GM21360 (cell line): ENCODE results near the gene GPX6.
"Not testable (repeated sequence)": the region's sequence is repeated elsewhere in the genome, so short reads cannot be mapped to it uniquely, and the experiment has no call there.

Experiments used
- ATAC-seq: cut with Tn5 transposase; IDR thresholded peaks from one replicate; pipeline ENCODE4 v1.9.1; 2021; ENCODE audit warnings: mild to moderate bottlenecking, moderate library complexity; ENCODE audit not compliant: unreplicated experiment

The GPX6 gene, protein sequence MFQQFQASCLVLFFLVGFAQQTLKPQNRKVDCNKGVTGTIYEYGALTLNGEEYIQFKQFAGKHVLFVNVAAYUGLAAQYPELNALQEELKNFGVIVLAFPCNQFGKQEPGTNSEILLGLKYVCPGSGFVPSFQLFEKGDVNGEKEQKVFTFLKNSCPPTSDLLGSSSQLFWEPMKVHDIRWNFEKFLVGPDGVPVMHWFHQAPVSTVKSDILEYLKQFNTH

DNA sequence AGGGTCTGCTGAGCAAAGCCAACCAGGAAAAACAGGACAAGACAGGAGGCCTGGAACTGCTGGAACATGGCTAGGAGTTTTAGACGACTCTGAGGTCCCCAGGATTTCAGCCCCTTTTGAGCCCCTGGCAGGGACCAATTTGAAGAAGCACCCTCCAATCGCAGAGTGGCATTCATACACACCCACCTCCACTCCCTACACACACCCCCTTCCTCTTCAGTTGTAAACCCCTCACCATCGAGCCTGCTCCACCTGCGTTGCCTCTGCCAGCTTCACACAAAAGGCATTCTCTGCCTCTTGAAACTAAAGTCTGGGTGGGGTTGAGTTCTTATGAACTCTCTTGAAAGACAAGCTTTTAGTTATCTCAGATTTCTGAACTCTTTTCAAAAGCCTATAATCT, at the start of gene GPX6:
GPX6 (minus strand) TSS at position 118 of the 400 bp plus-strand sequence; CDS start at position 68, 50 bp downstream.
- no peak for ATAC-seq

DNA sequence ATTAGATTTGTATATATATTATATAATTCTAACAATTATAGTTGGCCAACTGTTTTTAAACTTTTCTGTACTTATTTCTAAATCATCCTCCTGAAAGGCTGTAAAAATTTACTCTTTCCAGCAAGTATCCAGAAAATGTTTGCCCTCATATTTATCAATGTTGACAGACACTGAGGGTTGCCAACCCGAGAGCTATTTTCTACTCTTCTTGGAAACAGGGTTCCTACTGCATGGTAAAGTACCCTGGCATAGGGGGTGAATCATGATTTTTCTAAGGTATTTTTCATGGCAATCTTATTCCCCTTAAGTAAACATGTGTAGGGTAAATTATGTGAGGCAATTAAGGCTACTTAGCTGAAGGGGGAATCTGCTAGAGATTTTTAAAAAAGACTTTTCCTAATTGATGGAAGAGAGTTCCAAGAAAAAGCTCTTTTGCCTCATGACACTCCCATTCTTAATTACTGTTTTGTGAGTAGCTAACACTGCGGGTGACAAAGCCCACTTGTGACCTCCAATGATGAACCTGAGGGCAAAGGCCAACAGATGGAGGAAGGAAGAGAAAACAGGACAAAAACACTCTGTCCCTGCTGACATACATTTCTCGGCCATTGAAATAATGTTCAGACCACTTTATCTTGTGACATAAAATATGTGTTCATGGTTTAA, 48.0 kb upstream of the GPX6 start:
- ATAC-seq: no peak

DNA sequence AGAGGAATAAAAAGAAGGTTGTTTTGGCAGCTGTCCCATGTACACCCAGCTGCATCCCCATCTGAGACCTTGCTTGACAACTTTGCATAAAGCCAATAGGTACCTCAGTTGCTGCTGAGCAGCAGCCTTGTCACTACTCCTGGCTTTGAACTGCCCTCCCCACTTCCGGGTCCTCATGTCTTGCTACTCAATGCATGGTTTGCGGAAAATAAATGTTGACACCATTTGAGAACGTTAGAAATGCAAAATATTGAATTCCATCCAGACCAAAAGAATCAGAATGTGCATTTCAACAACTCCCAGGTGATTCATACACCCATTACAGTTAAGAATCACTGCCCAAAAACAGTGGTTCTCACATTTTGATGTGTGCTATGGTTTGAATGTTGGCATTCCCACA, 43.0 kb upstream of the GPX6 start:
- ATAC-seq: no peak

DNA sequence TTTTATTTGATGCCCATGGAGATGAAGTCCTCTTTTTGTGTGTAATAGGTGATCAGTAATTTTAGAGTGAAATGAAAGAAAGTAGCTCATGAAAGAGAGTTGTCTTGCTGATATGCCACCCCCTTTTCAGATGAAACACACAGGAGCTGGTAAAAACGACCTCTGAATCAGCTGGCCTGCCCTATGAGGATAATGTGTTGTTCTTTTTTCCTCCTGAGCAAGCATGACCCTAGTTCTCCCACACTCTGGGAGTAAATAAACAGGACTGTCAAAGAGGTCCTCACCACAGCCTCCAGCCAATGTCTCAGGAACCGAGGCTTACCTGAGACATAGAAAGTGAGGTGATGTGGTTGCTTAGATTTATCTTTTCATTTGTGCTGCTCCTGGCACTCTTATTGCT, 39.5 kb upstream of the GPX6 start:
- no peak for ATAC-seq

DNA sequence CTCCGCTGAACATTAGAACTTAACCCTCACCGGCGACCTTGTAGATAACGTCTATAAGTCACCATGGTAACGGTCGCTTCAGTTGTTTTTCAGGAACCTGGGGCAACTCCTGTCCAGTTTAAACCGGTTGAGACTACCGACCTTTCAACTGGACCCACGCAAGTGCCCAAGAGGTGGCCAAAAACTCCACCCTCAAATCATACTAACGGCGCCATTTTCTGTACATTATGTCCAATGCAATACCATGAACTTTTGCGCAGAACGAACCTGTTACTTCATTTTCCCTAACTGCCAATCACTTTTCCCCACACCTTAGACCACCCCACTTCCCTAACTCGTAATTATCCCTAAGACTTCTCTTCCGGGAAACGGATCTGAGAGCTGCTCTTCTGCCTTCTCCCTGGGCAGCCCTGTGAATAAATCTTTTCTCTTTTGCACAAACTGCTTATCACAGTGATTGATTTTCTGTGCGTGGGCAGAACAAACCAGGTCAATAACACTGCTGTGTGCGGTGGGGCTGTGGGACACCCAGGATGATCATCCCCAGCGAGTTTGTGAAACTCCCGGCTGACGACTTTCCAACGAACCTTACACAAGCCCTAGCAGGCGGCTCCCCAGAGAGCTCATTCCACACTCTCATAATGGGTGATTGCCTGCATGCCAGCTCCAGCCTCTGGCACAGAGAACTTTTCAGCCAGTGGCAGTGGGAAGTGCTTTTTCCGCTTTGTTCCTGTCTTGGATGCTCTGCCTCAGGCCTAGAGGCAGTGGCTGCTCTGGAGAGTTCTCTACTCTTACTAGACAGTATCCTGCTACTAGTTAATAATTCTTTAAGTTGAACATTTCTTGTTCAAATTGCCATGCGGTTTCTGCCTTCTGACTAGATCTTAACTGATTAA, 38.6 kb upstream of the GPX6 start:
- ATAC-seq: no peak

DNA sequence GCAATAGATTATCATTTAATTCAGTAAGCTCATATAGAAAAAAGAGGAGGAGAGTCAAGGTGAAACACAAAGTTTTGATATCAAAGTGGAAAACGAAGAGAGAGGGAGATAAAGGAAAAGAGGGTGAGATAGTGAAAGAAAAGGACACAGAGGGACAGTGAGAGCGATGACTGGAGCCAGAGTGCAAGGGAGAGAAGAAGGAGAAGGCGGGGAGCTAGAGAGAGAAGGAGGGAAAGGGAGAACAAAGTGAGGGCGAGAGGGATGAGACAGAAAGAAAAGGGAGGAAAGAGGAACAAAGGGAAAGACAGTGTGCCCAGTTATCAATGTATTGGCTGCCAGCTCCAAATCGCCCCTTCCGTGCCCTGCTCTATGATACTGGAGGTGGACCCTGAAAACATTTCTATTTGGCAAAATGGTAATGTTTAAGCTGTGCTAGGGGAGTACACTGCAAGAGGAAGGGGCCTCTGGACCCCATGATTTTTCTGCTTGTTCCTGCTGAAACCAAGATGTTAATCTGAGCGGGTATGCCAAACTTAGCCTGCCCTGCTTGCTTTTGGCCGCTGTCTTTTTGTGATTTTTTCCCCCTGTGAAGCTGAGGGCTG, 37.9 kb upstream of the GPX6 start:
- no peak for ATAC-seq

DNA sequence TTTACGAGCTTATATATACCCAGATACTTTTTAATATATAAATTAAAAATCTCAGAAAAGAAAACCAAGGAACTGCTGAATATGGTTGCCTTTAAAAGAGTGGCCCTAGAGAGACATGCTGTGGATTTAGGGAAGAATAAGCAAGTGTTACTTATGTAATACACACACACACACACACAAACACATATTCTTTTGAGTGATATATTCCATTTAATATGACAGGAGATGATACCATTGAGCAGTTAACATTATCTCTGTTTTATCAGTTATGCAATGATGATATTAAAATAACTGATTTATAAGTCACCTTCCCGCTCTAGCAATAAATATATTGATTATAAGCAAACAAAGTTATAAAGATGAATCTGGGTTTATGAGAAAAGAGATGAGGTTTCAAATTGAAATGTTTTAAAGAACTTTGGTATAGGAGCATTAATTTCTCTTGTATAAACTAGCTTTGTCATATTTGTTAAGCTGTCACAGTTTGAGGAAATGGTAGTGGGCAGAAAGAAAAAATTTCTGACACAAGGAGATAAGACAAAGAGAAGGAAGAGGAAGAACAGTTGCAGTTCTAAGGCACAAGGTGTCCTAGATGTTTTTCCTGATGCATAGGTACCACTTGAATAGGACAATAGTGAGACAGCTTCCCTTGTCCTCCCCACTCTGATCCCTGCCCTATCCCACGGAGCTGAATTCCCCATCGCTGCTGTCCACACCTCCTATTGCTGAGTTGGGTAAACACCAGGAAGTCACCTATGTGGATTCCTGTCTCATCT, 36.5 kb upstream of the GPX6 start:
- no peak for ATAC-seq

DNA sequence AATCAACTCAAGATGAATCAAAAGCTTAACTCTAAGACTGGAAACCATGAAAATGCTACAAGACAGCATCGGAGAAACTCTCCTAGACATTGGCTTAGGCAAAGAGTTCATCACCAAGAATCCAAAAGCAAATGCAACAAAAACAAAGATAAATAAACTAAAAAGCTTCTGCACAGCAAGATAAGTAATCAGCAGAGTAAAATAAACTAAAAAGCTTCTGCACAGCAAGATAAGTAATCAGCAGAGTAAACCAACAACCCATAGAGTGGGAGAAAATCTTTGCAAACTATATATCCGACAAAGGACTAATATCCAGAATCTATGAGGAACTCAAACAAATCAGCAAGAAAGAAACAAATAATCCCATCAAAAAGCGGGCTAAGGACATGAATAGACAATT, 31.4 kb upstream of the GPX6 start:
- not testable (repeated sequence) for ATAC-seq

DNA sequence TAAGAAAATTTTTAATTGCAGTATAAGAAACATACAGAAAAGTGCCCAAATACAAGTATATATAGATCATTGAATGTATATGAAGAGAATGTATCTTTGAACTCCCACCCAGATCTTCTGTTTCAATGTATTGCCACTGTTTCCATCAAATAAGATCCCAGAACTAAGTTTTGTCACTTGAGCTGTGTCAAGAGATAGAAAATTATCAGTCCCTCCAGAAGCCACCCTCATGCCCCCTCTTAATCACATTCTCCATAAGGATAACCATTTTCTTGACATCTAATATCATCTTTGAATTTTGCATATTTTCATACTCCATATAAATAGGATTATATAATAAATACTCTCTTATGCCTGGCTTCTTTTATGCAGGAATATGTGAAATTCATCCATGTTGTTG, 30.4 kb upstream of the GPX6 start:
- ATAC-seq: no peak

DNA sequence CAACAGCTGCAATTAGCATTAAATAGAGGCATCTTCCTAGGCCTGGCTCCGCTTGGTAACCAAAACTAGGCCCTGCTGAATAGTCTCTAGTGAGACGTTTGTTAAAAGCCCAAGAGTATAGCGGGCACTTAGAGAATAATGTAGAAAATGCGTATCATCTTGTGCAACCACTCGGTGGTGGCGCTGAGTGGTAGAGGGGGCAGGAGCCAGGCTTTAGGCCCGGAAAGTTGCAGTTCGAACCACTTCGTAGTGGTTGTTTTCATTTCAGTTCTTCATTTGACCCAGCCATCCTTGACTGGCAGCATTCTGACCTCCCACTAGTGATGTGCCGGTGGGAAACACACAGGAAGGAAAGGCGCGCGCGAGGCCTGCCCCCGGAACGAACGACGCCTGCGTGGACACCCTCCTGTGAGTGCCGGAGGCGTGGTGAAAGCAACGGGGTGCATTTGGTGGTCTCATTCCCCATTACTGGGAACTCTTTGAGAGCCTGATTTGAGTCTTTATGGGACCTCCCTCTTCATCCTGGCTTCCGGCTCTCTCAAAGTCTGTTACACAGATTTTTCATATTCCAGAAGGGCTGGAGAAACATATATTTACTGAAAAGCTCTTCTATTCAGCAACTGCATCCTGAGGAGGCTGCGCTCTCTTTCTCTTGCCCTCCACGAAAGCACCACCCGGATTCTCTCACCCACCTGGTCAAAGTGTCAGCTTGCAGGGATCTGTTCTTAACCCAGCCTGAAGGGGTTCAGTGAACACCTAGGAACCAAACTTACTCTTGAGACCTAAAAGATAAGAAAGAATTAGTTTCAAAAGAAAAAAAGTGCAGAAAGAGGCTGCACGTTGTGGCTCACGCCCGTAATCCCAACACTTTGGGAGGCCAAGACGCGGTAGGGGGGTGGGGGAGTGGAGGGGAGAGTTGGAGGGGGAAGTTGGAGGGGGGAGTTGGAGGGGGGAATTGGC, 28.3 kb upstream of the GPX6 start:
- ATAC-seq: no peak

DNA sequence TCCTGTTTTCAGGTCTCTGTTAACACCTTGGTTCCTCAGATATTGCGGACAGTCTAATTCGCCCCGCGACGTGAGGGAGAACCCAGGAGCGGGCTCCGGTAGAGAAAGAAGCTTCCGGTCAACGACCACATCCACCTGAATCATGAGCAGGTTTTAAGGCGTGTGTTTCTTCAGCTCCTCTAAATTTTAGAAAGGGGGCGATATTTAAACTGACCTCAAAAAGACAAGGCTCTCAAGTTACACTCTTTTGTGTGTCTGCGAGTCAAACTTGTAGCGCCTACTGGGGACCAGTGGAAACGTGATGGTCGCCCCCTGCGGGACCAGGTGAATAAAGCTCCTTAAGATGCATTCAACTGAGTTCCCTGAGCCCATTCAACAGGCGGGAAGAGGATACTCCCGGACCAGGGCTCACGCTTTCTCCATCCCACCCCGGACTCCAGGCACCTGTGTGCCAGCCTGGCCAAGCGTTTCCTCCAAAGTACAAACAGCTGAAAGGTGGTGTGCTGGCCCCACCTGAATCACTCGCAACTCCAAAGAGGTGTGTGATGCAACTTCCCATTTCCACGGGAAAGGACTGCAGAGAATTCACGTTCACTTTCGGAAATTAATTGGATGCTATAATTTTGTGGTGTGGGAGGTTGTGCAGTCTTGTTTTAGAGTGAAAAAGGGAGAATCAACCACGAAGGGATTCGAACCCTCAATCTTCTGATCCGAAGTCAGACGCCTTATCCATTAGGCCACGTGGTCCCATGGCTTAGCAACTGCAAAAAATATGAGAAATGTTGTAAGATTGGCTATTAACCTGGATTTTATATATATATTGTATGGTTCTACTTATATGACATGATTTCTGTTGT, 27.1 kb upstream of the GPX6 start:
- ATAC-seq: peak; percentile 48

DNA sequence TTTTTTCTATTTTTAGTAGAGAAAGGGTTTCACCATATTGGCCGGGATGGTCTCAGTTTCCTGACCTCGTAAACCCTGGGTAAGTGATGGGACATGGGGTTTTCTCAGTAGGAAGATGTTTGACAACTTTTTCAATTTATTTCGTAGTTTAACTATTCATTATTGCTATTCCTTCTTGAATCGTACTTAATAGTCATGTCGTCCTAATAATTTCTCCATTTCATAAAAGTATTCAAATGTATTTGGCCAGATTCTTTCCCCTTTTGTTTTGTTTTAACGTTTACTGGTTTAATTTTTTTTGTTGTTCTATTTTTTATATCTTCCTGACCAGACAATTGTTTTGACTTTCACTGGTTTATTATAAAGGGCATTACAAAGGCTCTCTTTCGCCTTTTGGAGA, 26.4 kb upstream of the GPX6 start:
- ATAC-seq: no peak

DNA sequence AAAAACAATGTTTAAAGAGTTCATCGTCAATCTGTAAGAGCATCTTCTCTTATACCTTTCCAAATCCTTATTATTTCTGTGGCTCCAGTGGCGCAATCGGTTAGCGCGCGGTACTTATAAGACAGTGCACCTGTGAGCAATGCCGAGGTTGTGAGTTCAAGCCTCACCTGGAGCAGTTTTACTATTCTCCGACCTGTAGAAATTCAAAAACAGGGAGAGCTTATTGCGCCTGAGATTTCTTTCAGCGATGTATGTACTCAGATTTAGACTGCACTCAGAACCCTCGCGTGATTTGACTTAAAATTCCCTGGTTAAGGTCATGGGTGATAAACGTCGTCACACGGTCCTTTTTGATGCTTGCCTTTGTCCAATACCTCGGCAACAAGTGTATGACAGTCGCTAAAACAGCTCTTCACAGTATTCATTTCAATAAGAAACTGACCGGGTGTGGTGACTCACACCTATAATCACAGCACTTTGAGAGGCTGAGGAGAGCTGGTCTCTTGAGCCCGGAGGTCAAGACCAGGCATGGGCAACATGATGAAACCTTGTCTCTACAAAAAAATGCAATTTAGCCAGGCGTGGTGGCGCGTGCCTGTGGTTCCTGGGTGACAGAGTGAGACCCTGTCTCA, 22.0 kb upstream of the GPX6 start:
- ATAC-seq: no peak

DNA sequence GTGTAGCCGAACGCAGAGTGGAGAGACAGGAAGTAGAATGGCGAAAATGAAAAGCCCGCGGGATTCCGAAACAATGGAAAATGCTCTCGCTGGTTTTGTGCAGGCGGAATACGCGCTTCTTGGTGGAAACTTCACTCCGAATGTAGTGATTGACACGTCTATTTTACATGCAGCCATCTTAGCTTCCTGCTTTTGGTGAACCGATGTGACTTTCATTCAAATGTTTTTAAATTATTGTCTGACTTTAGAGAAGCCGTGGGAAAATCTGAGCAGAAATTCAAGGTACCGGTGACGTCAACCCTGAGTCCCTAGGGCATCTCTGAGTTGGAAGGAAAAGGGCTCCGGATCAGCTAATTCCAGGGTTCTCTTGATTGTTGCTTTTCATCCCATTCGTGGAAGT, 21.5 kb upstream of the GPX6 start:
- no peak for ATAC-seq

DNA sequence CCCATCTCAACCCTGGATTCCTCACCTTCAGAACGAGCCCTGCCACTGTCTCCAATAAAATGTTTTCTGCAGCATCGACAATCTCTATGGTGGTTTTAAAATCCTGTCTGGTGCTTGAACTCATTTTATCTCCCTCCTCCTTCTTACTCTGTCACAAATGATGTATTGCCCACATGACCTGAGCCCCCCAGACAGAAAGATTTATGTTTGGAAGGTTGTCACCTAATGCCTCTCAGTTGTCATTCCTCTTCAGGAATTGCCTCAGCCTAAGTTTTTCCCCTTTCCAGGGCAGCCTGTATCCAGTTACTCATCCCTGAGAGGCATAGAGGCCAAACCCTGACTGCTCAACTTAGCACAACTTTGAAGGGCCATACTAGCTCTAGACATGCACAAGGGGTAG, 19.3 kb upstream of the GPX6 start:
- no peak for ATAC-seq

DNA sequence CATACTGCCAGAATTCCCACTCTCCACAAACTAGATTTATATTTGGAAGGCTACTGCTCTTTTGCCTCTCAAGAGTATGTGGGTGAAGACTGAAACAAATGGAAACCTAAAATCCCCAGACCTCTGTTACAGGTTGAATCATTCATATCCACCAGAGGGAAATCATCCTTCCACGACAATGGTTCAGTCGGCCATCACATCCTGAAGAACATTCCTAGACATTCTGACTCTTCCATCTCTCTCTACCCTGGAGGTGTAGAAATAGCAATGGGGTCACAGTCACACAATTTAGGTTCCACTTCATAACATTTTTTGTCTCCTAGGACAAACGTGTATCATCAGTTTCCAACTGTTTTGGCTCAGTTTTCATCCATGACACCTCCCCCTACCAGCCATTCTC, 18.7 kb upstream of the GPX6 start:
- no peak for ATAC-seq

DNA sequence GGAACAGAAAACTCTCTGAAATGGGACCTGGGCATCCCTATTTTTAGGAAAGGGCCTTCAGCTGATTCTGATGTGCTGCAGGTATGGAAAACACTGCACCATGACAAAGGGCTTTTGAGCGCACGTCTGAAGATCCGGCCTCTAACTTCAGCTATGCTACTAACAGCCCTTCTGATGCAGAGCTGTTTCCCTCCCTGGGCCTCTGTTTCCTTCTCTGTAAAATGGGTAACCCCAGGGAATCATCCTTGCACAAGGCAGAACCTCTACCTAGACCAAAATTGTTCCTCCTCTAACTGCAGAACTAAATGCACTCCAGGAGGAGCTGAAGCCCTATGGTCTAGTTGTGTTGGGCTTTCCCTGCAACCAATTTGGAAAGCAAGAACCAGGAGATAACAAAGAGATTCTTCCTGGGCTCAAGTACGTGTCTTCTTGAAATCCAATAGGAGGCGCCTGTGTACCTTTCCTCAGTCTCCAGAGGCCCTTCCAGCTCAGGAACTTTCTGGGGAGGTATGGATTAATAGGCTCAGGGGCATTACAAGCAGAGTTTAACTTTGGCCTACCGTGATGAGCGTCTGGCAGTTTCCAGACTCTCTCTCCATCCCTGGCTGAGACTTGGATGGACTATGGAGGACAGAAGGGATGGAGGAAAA, 16.0 kb upstream of the GPX6 start:
- no peak for ATAC-seq

DNA sequence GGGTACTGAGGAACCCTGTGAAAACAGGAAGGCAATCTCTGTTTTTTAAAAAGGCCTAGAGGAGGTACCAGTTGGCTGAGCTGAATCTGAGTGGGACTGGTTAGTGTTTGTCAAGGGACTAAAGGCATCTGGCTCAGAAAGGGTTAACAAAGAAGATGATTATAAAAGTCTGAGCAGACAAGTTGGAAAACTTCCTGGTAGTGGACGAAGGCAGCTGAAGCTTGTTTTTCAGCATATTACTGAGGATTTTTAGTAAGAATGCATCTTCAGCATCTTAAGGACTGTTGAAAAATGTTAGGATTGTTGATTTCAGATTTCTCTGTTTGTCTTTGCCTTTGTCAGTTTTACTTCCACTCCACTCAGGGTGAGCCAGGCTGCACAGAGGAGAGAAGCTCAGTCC, 15.2 kb upstream of the GPX6 start:
- no peak for ATAC-seq
